SK-N-SH treated with all-trans-retinoic acid at 6 μM for 48 hours (cell line): ENCODE measurements around the gene KRT78.

Source experiments
- ATAC-seq: fragments of 200-7000 bp; cut with Tn5 transposase; 3 replicates; pipeline ENCODE4 v1.9.1; 2020; ENCODE audit warnings: mild to moderate bottlenecking, moderate library complexity
- ARNTL ChIP-seq: fragments of 450-650 bp; formaldehyde crosslinking; IDR thresholded peaks from 2 replicates; pipeline ENCODE4 v1.5.0; 2020; ENCODE audit warnings: low read depth, mild to moderate bottlenecking, moderate library complexity, borderline replicate concordance
- ESRRG ChIP-seq: fragments of 250-450 bp; sonication (Bioruptor Pico); IDR thresholded peaks from 2 replicates; pipeline ENCODE4 v1.6.1; 2021; ENCODE audit warnings: mild to moderate bottlenecking
- GLIS3 ChIP-seq: fragments of 250-450 bp; sonication (Bioruptor Pico); IDR thresholded peaks from 2 replicates; pipeline ENCODE4 v1.5.0; 2020; ENCODE audit warnings: mild to moderate bottlenecking, moderate library complexity
- OSR1 ChIP-seq: fragments of 250-450 bp; sonication (Bioruptor Pico); IDR thresholded peaks from 2 replicates; pipeline ENCODE4 v1.8.0; 2022; ENCODE audit warnings: moderate library complexity, mild to moderate bottlenecking, inconsistent platforms
- PATZ1 ChIP-seq: fragments of 250-450 bp; sonication (Bioruptor Pico); IDR thresholded peaks from 2 replicates; pipeline ENCODE4 v1.8.0; 2020; ENCODE audit warnings: mild to moderate bottlenecking, moderate library complexity, borderline replicate concordance
- RARB ChIP-seq: fragments of 250-450 bp; sonication (Bioruptor Pico); IDR thresholded peaks from 2 replicates; pipeline ENCODE4 v1.8.0; 2021; ENCODE audit warnings: mild to moderate bottlenecking, moderate library complexity
- SNAI2 ChIP-seq: fragments of 250-450 bp; sonication (Bioruptor Pico); IDR thresholded peaks from 2 replicates; pipeline ENCODE4 v1.5.0; 2020; ENCODE audit warnings: mild to moderate bottlenecking, moderate library complexity
- TOX ChIP-seq: fragments of 250-450 bp; sonication (Bioruptor Pico); IDR thresholded peaks from 2 replicates; pipeline ENCODE4 v1.8.0; 2021; ENCODE audit warnings: mild to moderate bottlenecking, moderate library complexity, borderline replicate concordance
- TSHZ2 ChIP-seq: fragments of 250-450 bp; sonication (Bioruptor Pico); IDR thresholded peaks from 2 replicates; pipeline ENCODE4 v1.5.0; 2020; ENCODE audit warnings: mild to moderate bottlenecking, moderate library complexity
- ZC3H10 ChIP-seq: fragments of 250-450 bp; sonication (Bioruptor Pico); IDR thresholded peaks from 2 replicates; pipeline ENCODE4 v1.5.1; 2021; ENCODE audit warnings: mild to moderate bottlenecking, moderate library complexity
- ZFP3 ChIP-seq: fragments of 250-450 bp; sonication (Bioruptor Pico); IDR thresholded peaks from 2 replicates; pipeline ENCODE4 v1.5.0; 2020; ENCODE audit warnings: mild to moderate bottlenecking, moderate library complexity
- ZFP30 ChIP-seq: fragments of 450-650 bp; formaldehyde crosslinking; IDR thresholded peaks from 2 replicates; pipeline ENCODE4 v1.5.0; 2022; ENCODE audit warnings: mild to moderate bottlenecking, moderate library complexity
- ZNF565 ChIP-seq: fragments of 450-650 bp; formaldehyde crosslinking; conservative IDR thresholded peaks from 2 replicates; pipeline ENCODE4 v1.5.0; 2020; ENCODE audit warnings: low read depth, mild to moderate bottlenecking, moderate library complexity
- ZNF70 ChIP-seq: fragments of 450-650 bp; formaldehyde crosslinking; IDR thresholded peaks from 2 replicates; pipeline ENCODE4 v1.5.0; 2020; ENCODE audit warnings: mild to moderate bottlenecking, moderate library complexity
- ZNF8 ChIP-seq: fragments of 450-650 bp; formaldehyde crosslinking; IDR thresholded peaks from 2 replicates; pipeline ENCODE4 v1.5.0; 2020; ENCODE audit warnings: mild to moderate bottlenecking, moderate library complexity
- TF ChIP-seq, protein P1 (sequence below): fragments of 250-450 bp; sonication (Bioruptor Pico); IDR thresholded peaks from 2 replicates; pipeline ENCODE4 v1.5.1; 2020; ENCODE audit warnings: low read depth, mild to moderate bottlenecking, moderate library complexity
- TF ChIP-seq, protein P2 (sequence below): fragments of 250-450 bp; sonication (Bioruptor Pico); IDR thresholded peaks from 2 replicates; pipeline ENCODE4 v1.5.1; 2021; ENCODE audit warnings: mild to moderate bottlenecking, moderate library complexity
- TF ChIP-seq, protein P3 (sequence below): fragments of 250-450 bp; sonication (Bioruptor Pico); IDR thresholded peaks from 2 replicates; pipeline ENCODE4 v1.8.0; 2021; ENCODE audit warnings: low read depth, mild to moderate bottlenecking, moderate library complexity, borderline replicate concordance

Gene KRT78

DNA sequence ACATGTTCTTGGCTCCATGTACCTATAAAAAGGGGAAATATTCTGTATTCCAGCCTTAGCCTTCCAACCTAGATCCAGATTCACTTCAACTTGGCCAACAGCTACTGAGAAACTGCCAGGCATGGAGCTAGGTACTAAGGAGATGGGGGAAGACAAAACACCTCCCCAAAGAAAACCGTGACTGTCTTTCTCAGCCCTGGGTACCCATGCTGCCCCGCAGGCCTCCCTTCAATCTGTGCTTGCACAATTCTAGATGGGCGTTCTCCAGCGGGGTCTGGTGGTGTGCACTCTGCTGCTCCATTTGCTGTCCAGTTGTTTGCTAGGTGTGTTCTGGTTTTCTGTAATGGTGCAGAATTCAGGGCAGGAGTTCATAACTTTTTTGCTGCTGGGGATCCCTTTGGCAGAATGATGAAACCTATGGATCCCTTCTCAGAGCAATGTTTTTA is 34.1 kb downstream of the KRT78 start (continued):
- TF ChIP-seq TSHZ2 (CRISPR knock-in tag) (no peak), RARB (CRISPR knock-in tag) (no peak)
- TF ChIP-seq, protein P1, sequence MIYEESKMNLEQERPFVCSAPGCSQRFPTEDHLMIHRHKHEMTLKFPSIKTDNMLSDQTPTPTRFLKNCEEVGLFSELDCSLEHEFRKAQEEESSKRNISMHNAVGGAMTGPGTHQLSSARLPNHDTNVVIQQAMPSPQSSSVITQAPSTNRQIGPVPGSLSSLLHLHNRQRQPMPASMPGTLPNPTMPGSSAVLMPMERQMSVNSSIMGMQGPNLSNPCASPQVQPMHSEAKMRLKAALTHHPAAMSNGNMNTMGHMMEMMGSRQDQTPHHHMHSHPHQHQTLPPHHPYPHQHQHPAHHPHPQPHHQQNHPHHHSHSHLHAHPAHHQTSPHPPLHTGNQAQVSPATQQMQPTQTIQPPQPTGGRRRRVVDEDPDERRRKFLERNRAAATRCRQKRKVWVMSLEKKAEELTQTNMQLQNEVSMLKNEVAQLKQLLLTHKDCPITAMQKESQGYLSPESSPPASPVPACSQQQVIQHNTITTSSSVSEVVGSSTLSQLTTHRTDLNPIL (CRISPR knock-in tag) = no peak
- TF ChIP-seq, protein P2, sequence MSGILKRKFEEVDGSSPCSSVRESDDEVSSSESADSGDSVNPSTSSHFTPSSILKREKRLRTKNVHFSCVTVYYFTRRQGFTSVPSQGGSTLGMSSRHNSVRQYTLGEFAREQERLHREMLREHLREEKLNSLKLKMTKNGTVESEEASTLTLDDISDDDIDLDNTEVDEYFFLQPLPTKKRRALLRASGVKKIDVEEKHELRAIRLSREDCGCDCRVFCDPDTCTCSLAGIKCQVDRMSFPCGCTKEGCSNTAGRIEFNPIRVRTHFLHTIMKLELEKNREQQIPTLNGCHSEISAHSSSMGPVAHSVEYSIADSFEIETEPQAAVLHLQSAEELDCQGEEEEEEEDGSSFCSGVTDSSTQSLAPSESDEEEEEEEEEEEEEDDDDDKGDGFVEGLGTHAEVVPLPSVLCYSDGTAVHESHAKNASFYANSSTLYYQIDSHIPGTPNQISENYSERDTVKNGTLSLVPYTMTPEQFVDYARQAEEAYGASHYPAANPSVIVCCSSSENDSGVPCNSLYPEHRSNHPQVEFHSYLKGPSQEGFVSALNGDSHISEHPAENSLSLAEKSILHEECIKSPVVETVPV (CRISPR knock-in tag) = no peak

- ATAC-seq = no peak
- TF ChIP-seq ZFP3 = no peak
- TF ChIP-seq ARNTL (CRISPR knock-in tag) = no peak
- TF ChIP-seq SNAI2 (CRISPR knock-in tag) = no peak
- TF ChIP-seq ESRRG (CRISPR knock-in tag) = no peak
Measured at GRCh38 chr12:52813885-52814709, 34.7 kb downstream of the KRT78 start, which contains the start of gene KRT4. TSS of gene KRT4 (minus strand) at chr12:52814116. CDS start at chr12:52814058, 58 bp downstream.

DNA sequence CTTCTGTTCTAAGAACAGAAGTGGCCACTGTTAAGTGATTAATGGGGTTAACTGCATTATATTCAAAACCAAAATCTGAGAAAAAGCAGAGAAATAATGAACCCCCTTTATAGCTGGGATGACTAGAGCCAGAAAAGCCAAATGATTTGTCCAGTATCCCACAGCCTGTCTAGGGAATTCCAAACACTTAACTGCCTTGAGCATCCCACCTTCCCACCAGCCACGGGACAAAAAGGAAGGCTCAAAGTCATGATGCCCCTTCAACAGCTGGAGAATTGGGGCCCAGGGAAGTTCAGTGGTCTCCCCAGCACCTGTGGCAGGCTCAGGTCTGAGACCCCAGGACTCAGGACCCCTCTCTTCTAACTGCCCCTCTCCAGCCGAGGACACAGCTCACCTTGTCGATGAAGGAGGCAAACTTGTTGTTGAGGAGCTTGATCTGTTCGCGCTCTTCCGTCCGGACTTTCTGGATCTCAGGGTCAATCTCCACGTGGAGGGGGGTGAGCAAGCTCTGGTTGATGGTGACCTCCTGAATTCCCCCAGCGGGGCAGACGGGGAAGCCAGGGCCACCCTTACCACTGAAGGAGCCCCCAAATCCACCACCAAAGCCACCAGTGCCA is 35.5 kb downstream of the KRT78 start:
- TF ChIP-seq ZNF70 (CRISPR knock-in tag) = no peak
- no peak for TF ChIP-seq PATZ1
- no peak for TF ChIP-seq ZC3H10 (CRISPR knock-in tag)
- no peak for TF ChIP-seq RARB (CRISPR knock-in tag)
- no peak for TF ChIP-seq ZFP30 (CRISPR knock-in tag)
- TF ChIP-seq GLIS3 (CRISPR knock-in tag) = no peak
- TF ChIP-seq TOX (CRISPR knock-in tag) = no peak
- TF ChIP-seq, all 23 proteins: peak for 0
- ATAC-seq = no peak

DNA sequence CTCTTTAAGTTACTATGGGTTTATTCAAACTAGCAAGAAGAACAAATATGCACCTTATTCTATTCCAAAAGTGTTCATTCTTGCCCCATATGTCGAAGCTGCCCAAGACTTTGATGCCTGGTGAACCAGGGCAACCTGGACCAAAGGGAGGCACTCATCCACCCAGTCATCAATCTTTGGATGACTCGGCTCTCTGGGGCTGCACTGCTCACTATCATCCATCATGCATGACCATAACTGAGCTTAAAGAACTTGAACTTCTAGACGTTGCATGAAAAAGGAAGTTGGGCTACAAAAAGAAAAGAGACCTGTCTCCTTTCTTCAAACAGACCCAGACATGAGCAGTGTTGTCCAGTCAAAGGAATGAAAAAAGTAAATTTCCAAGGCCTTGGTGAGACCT is 36.0 kb downstream of the KRT78 start:
- no peak for ATAC-seq

More for the DNA sequence above, 36.0 kb downstream of the KRT78 start:
- TF ChIP-seq ARNTL (CRISPR knock-in tag) = no peak
- TF ChIP-seq, protein P3, sequence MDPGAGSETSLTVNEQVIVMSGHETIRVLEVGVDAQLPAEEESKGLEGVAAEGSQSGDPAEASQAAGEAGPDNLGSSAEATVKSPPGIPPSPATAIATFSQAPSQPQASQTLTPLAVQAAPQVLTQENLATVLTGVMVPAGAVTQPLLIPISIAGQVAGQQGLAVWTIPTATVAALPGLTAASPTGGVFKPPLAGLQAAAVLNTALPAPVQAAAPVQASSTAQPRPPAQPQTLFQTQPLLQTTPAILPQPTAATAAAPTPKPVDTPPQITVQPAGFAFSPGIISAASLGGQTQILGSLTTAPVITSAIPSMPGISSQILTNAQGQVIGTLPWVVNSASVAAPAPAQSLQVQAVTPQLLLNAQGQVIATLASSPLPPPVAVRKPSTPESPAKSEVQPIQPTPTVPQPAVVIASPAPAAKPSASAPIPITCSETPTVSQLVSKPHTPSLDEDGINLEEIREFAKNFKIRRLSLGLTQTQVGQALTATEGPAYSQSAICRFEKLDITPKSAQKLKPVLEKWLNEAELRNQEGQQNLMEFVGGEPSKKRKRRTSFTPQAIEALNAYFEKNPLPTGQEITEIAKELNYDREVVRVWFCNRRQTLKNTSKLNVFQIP (CRISPR knock-in tag) = no peak
- TF ChIP-seq ZNF565 (CRISPR knock-in tag) = no peak
- TF ChIP-seq RARB (CRISPR knock-in tag) = no peak
- no peak for TF ChIP-seq OSR1 (CRISPR knock-in tag)
- TF ChIP-seq ZFP3 = no peak
- no peak for TF ChIP-seq TOX (CRISPR knock-in tag)
- TF ChIP-seq, protein P2 (CRISPR knock-in tag) = no peak
- no peak for TF ChIP-seq SNAI2 (CRISPR knock-in tag)
- TF ChIP-seq ZFP30 (CRISPR knock-in tag) = no peak
- TF ChIP-seq PATZ1 = no peak
- TF ChIP-seq ZNF8 = no peak
